ENCODE measurements around the gene APOBEC3A. TPM values are rescaled to one million over a fixed set of nuclear protein-coding genes. Genes with fewer than 3 reads are reported as not detected.
A peak's percentile ranks its signal among the peaks of the same experiment; 100 is the strongest.

APOBEC3A gene
- polyA plus RNA-seq (ENCODE audit: insufficient read length in 10 of 10): 1 to 10 TPM in 2 of 10 donors, under 1 TPM in 3, not detected in 5; 0.26 to 2.1 (median 0.70) TPM
- long read RNA-seq, donor 1: 0 reads
- long read RNA-seq, donor 2: 0 reads
- long read RNA-seq, donor 3: 0 reads
- long read RNA-seq, donor 4, partial matches to known transcripts: 0 of 1 reads
- long read RNA-seq, donor 4, other reads (novel, unspliced or antisense): 0 of 1 reads
- long read RNA-seq, donor 5: 0 reads
- long read RNA-seq, donor 6: 0 reads
- long read RNA-seq, donor 7: 0 reads
- long read RNA-seq, donor 8, partial matches to known transcripts: 0 of 2 reads
- long read RNA-seq, donor 8, other reads (novel, unspliced or antisense): 0 of 2 reads
- long read RNA-seq, donor 9: 0 reads

GRCh38 chr22:38957046-38957770 lies at the start of gene APOBEC3A:
Gene APOBEC3A, plus strand, starts transcription at chr22:38957609. Its CDS starts 83 bp downstream, at chr22:38957692.
- DNase-seq: no peak

GRCh38 chr22:38907767-38908166 lies 49.6 kb upstream of the APOBEC3A start:
- DNase-seq: no peak

GRCh38 chr22:38911434-38911833 lies 46.0 kb upstream of the APOBEC3A start:
- DNase-seq: no peak

GRCh38 chr22:38919631-38920190 lies 37.7 kb upstream of the APOBEC3A start:
- no peak for DNase-seq

- DNase-seq: no peak
Observed at GRCh38 chr22:38921120-38921519, 36.3 kb upstream of the APOBEC3A start.

- DNase-seq: no peak
Observed at GRCh38 chr22:38921806-38922205, 35.6 kb upstream of the APOBEC3A start.

GRCh38 chr22:38923463-38924346 lies 33.7 kb upstream of the APOBEC3A start:
- DNase-seq: peak; percentile 82 to 95 (median 85)

GRCh38 chr22:38924347-38924952 lies 33.0 kb upstream of the APOBEC3A start:
- peak; percentile 62 to 81 (median 75) for DNase-seq

- DNase-seq: no peak
Observed at GRCh38 chr22:38925571-38926041, 31.8 kb upstream of the APOBEC3A start.

GRCh38 chr22:38927033-38927781 lies 30.2 kb upstream of the APOBEC3A start:
- DNase-seq: peak; percentile 24 to 70 (median 45)

GRCh38 chr22:38930512-38930911 lies 26.9 kb upstream of the APOBEC3A start:
- no peak for DNase-seq

GRCh38 chr22:38935023-38935422 lies 22.4 kb upstream of the APOBEC3A start:
- no peak for DNase-seq

GRCh38 chr22:38935616-38936015 lies 21.8 kb upstream of the APOBEC3A start:
- no peak for DNase-seq

GRCh38 chr22:38936562-38936961 lies 20.8 kb upstream of the APOBEC3A start:
- no peak for DNase-seq

- no peak for DNase-seq
Observed at GRCh38 chr22:38937036-38937435, 20.4 kb upstream of the APOBEC3A start.

- no peak for DNase-seq
Observed at GRCh38 chr22:38937541-38937940, 19.9 kb upstream of the APOBEC3A start.

- DNase-seq: no peak
Observed at GRCh38 chr22:38938221-38938620, 19.2 kb upstream of the APOBEC3A start.

- DNase-seq: no peak
Observed at GRCh38 chr22:38938925-38939324, 18.5 kb upstream of the APOBEC3A start.

- no peak for DNase-seq
Observed at GRCh38 chr22:38940811-38941384, 16.5 kb upstream of the APOBEC3A start.

- DNase-seq: no peak
Observed at GRCh38 chr22:38941488-38941987, 15.9 kb upstream of the APOBEC3A start.
